Fibroblast of villous mesenchyme (primary cell): Measurements from ENCODE around the gene EGFL7. TPM values are rescaled to one million over a fixed set of nuclear protein-coding genes. Genes with fewer than 3 reads are reported as not detected.
"Not testable (repeated sequence)": the region's sequence is repeated elsewhere in the genome, so short reads cannot be mapped to it uniquely, and the experiment has no call there.

Experiments
- DNase-seq: peaks from one replicate; pipeline ENCODE4 v3.0.0-alpha.2; 2010; ENCODE audit warnings: low read depth
- H3K4me3 ChIP-seq: 2 replicates; pipeline ENCODE4 v1.5.1; 2011; ENCODE audit warnings: low read depth, mild to moderate bottlenecking, low read length
- CTCF ChIP-seq: IDR thresholded peaks from 2 replicates; pipeline ENCODE4 v1.5.1; 2012; ENCODE audit warnings: low read depth, mild to moderate bottlenecking, low read length; ENCODE audit not compliant: insufficient read depth
- total RNA-seq: library from RNA; depleted of rRNA; stranded (reverse); fragments of >200 nt; gene quantifications from 2 replicates; pipeline ENCODE4 v1.2.3, GENCODE V29; 2012

EGFL7 gene
- total RNA-seq, 1 donor, result 9.9 TPM

- no peak for TF ChIP-seq CTCF
- H3K4me3 ChIP-seq, result no peak overlapping the region
- DNase-seq, result no peak
Measured at GRCh38 chr9:136629001-136629878, 33.5 kb upstream of the EGFL7 start.

GRCh38 chr9:136629879-136630661, 32.6 kb upstream of the EGFL7 start:
- peak; percentile 73 for TF ChIP-seq CTCF
- peak; percentile 50 for DNase-seq
- H3K4me3 ChIP-seq, result no peak overlapping the region

GRCh38 chr9:136630662-136630992, 32.1 kb upstream of the EGFL7 start:
- TF ChIP-seq CTCF, result no peak
- DNase-seq, result no peak
- H3K4me3 ChIP-seq, result no peak overlapping the region

- peak; percentile 89 for TF ChIP-seq CTCF
- H3K4me3 ChIP-seq, result no peak overlapping the region
- peak; percentile 79 for DNase-seq
Measured at GRCh38 chr9:136631038-136632000, 31.4 kb upstream of the EGFL7 start.

- not testable (repeated sequence) for H3K4me3 ChIP-seq
Measured at GRCh38 chr9:136632072-136632471, 30.6 kb upstream of the EGFL7 start.

GRCh38 chr9:136632491-136633106, 30.1 kb upstream of the EGFL7 start:
- DNase-seq, result not testable (repeated sequence)

More at GRCh38 chr9:136632072-136632471, 30.6 kb upstream of the EGFL7 start:
- DNase-seq, result not testable (repeated sequence)

GRCh38 chr9:136634904-136635303, 27.8 kb upstream of the EGFL7 start:
- no peak for DNase-seq
- no peak for TF ChIP-seq CTCF
- H3K4me3 ChIP-seq, result no peak overlapping the region

More at GRCh38 chr9:136632491-136633106, 30.1 kb upstream of the EGFL7 start:
- not testable (repeated sequence) for H3K4me3 ChIP-seq
